ENCODE results near the gene RBP4. TPM values are rescaled to one million over a fixed set of nuclear protein-coding genes. Genes with fewer than 3 reads are reported as not detected.
"Not testable (repeated sequence)": the region's sequence is repeated elsewhere in the genome, so short reads cannot be mapped to it uniquely, and the experiment has no call there.

RBP4 gene
- total RNA-seq, 1 donor from 2014 or later, result not detected

- Mint-ChIP-seq H3K4me3 (no peak within 1 kb of the TSS), H3K36me3 (ENCODE audit: low read depth) (no peaks in the 10 kb centered on the region), H3K4me1 (no peaks in the 10 kb centered on the region), H3K27ac (no peak within 1 kb of the TSS), H3K27me3 (peaks cover 51% of the 10 kb centered on the region), H3K9me3 (no peaks in the 10 kb centered on the region)
- intact Hi-C loops (cut with micrococcal nuclease), result loop anchor here (5.0 kb wide), 1 partner anchor 494 kb away; the partner anchor contains the start of gene CYP26A1
- no peak for DNase-seq
These were observed 34.4 kb downstream of the RBP4 start, which contains the start of gene FFAR4 for GRCh38 chr10:93566435-93567276. Gene FFAR4 (plus strand): TSS chr10:93566665. CDS start chr10:93566721, 56 bp downstream.

GRCh38 chr10:93565446-93565845 is 35.6 kb downstream of the RBP4 start:
- Mint-ChIP-seq H3K4me1 (no peaks in the 10 kb centered on the region), H3K27me3 (peaks cover 49% of the 10 kb centered on the region), H3K9me3 (no peaks in the 10 kb centered on the region), H3K4me3 (no peak overlapping the region), H3K27ac (no peak overlapping the region), H3K36me3 (ENCODE audit: low read depth) (no peaks in the 10 kb centered on the region)
- intact Hi-C loops (cut with micrococcal nuclease), result loop anchor here (5.0 kb wide), 1 partner anchor 493 kb away; the partner anchor contains the start of gene CYP26A1
- no peak for DNase-seq

- Mint-ChIP-seq H3K27ac (no peak overlapping the region), H3K4me1 (no peaks in the 10 kb centered on the region), H3K9me3 (no peaks in the 10 kb centered on the region), H3K4me3 (no peak overlapping the region), H3K27me3 (peaks cover 14% of the 10 kb centered on the region), H3K36me3 (ENCODE audit: low read depth) (no peaks in the 10 kb centered on the region)
- intact Hi-C loops (cut with micrococcal nuclease), result no loop called here
- no peak for DNase-seq
These were observed 40.5 kb downstream of the RBP4 start for GRCh38 chr10:93560541-93560940.

- no peak overlapping the region for H3K27ac Mint-ChIP-seq
- no peak overlapping the region for H3K4me3 Mint-ChIP-seq
- intact Hi-C loops (cut with micrococcal nuclease), result loop anchor here (10.0 kb wide), 1 partner anchor 115 kb away; no protein-coding TSS in a partner anchor
- H3K27me3 Mint-ChIP-seq, result peaks cover 3% of the 10 kb centered on the region
- no peaks in the 10 kb centered on the region for H3K4me1 Mint-ChIP-seq
- H3K9me3 Mint-ChIP-seq, result no peaks in the 10 kb centered on the region
- H3K36me3 Mint-ChIP-seq (ENCODE audit: low read depth), result no peaks in the 10 kb centered on the region
- DNase-seq, result no peak
These were observed 41.5 kb downstream of the RBP4 start for GRCh38 chr10:93559490-93559889.

- no peaks in the 10 kb centered on the region for H3K9me3 Mint-ChIP-seq
- DNase-seq, result peak; percentile 81
- intact Hi-C loops (cut with micrococcal nuclease), result loop anchor here (2.0 to 10.0 kb wide), 2 partner anchors 120 to 262 kb away; no protein-coding TSS in a partner anchor
- H3K27me3 Mint-ChIP-seq, result peaks cover 6% of the 10 kb centered on the region
- H3K4me1 Mint-ChIP-seq, result no peaks in the 10 kb centered on the region
- H3K4me3 Mint-ChIP-seq, result no peak overlapping the region
- H3K27ac Mint-ChIP-seq, result no peak overlapping the region
- H3K36me3 Mint-ChIP-seq (ENCODE audit: low read depth), result no peaks in the 10 kb centered on the region
These were observed 46.1 kb downstream of the RBP4 start for GRCh38 chr10:93554760-93555432.

- no peaks in the 10 kb centered on the region for H3K4me1 Mint-ChIP-seq
- intact Hi-C loops (cut with micrococcal nuclease), result loop anchor here (2.0 to 10.0 kb wide), 2 partner anchors 121 to 263 kb away; no protein-coding TSS in a partner anchor
- no peak for DNase-seq
- no peaks in the 10 kb centered on the region for H3K9me3 Mint-ChIP-seq
- H3K27me3 Mint-ChIP-seq, result peaks cover 6% of the 10 kb centered on the region
- H3K4me3 Mint-ChIP-seq, result no peak overlapping the region
- H3K27ac Mint-ChIP-seq, result no peak overlapping the region
- H3K36me3 Mint-ChIP-seq (ENCODE audit: low read depth), result no peaks in the 10 kb centered on the region
These were observed 46.7 kb downstream of the RBP4 start for GRCh38 chr10:93554316-93554663.

GRCh38 chr10:93553482-93554315 is 47.3 kb downstream of the RBP4 start:
- H3K4me3 Mint-ChIP-seq, result no peak overlapping the region
- no peak overlapping the region for H3K27ac Mint-ChIP-seq
- H3K27me3 Mint-ChIP-seq, result peaks cover 6% of the 10 kb centered on the region
- DNase-seq, result no peak
- intact Hi-C loops (cut with micrococcal nuclease), result loop anchor here (2.0 to 10.0 kb wide), 3 partner anchors 121 to 305 kb away; no protein-coding TSS in a partner anchor
- no peaks in the 10 kb centered on the region for H3K36me3 Mint-ChIP-seq (ENCODE audit: low read depth)
- no peaks in the 10 kb centered on the region for H3K9me3 Mint-ChIP-seq
- no peaks in the 10 kb centered on the region for H3K4me1 Mint-ChIP-seq

GRCh38 chr10:93552780-93553179 is 48.3 kb downstream of the RBP4 start:
- H3K36me3 Mint-ChIP-seq (ENCODE audit: low read depth), result no peaks in the 10 kb centered on the region
- no peaks in the 10 kb centered on the region for H3K9me3 Mint-ChIP-seq
- no peaks in the 10 kb centered on the region for H3K4me1 Mint-ChIP-seq
- no peak overlapping the region for H3K4me3 Mint-ChIP-seq
- H3K27me3 Mint-ChIP-seq, result peaks cover 8% of the 10 kb centered on the region
- no peak overlapping the region for H3K27ac Mint-ChIP-seq
- intact Hi-C loops (cut with micrococcal nuclease), result loop anchor here (2.0 to 10.0 kb wide), 2 partner anchors 122 to 306 kb away; no protein-coding TSS in a partner anchor
- DNase-seq, result no peak

- intact Hi-C loops (cut with micrococcal nuclease), result loop anchor here (10.0 kb wide), 1 partner anchor 124 kb away; no protein-coding TSS in a partner anchor
- Mint-ChIP-seq H3K27me3 (peaks cover 8% of the 10 kb centered on the region), H3K9me3 (no peaks in the 10 kb centered on the region), H3K4me3 (no peak overlapping the region), H3K27ac (no peak overlapping the region), H3K4me1 (no peaks in the 10 kb centered on the region), H3K36me3 (ENCODE audit: low read depth) (no peaks in the 10 kb centered on the region)
- no peak for DNase-seq
These were observed 50.4 kb downstream of the RBP4 start for GRCh38 chr10:93550606-93551005.

GRCh38 chr10:93548376-93549071 is 52.5 kb downstream of the RBP4 start:
- Mint-ChIP-seq H3K27me3 (peaks cover 9% of the 10 kb centered on the region), H3K36me3 (ENCODE audit: low read depth) (no peaks in the 10 kb centered on the region), H3K9me3 (no peaks in the 10 kb centered on the region), H3K4me3 (no peak overlapping the region), H3K27ac (no peak overlapping the region), H3K4me1 (no peaks in the 10 kb centered on the region)
- intact Hi-C loops (cut with micrococcal nuclease), result no loop called here
- no peak for DNase-seq

- DNase-seq, result no peak
- Mint-ChIP-seq H3K27me3 (peaks cover 11% of the 10 kb centered on the region), H3K27ac (no peak overlapping the region), H3K4me3 (no peak overlapping the region), H3K36me3 (ENCODE audit: low read depth) (no peaks in the 10 kb centered on the region), H3K9me3 (no peaks in the 10 kb centered on the region), H3K4me1 (peaks cover under 1% of the 10 kb centered on the region)
- intact Hi-C loops (cut with micrococcal nuclease), result no loop called here
These were observed 53.5 kb downstream of the RBP4 start for GRCh38 chr10:93547522-93547921.

- H3K36me3 Mint-ChIP-seq (ENCODE audit: low read depth); H3K4me1 Mint-ChIP-seq; DNase-seq; intact Hi-C loops (cut with micrococcal nuclease); H3K4me3 Mint-ChIP-seq; H3K9me3 Mint-ChIP-seq; H3K27ac Mint-ChIP-seq: not testable (repeated sequence)
- H3K27me3 Mint-ChIP-seq, result peaks cover 13% of the 10 kb centered on the region
These were observed 54.0 kb downstream of the RBP4 start for GRCh38 chr10:93546995-93547394.

- intact Hi-C loops (cut with micrococcal nuclease), result no loop called here
- H3K36me3 Mint-ChIP-seq (ENCODE audit: low read depth), result no peaks in the 10 kb centered on the region
- peaks cover 5% of the 10 kb centered on the region for H3K9me3 Mint-ChIP-seq
- DNase-seq, result no peak
- no peak overlapping the region for H3K27ac Mint-ChIP-seq
- no peak overlapping the region for H3K4me3 Mint-ChIP-seq
- peaks cover 29% of the 10 kb centered on the region for H3K27me3 Mint-ChIP-seq
- peaks cover 2% of the 10 kb centered on the region for H3K4me1 Mint-ChIP-seq
These were observed 58.7 kb downstream of the RBP4 start for GRCh38 chr10:93542358-93542791.
